GM18499 (cell line): ENCODE data around the gene TRAPPC12.
A peak's percentile ranks its signal among the peaks of the same experiment; 100 is the strongest.
"Not testable (repeated sequence)": the region's sequence is repeated elsewhere in the genome, so short reads cannot be mapped to it uniquely, and the experiment has no call there.

ENCODE experiments used
- ATAC-seq: cut with Tn5 transposase; IDR thresholded peaks from one replicate; pipeline ENCODE4 v1.9.1; 2021; ENCODE audit warnings: moderate number of reproducible peaks; ENCODE audit not compliant: insufficient read depth, unreplicated experiment

TRAPPC12 gene

DNA sequence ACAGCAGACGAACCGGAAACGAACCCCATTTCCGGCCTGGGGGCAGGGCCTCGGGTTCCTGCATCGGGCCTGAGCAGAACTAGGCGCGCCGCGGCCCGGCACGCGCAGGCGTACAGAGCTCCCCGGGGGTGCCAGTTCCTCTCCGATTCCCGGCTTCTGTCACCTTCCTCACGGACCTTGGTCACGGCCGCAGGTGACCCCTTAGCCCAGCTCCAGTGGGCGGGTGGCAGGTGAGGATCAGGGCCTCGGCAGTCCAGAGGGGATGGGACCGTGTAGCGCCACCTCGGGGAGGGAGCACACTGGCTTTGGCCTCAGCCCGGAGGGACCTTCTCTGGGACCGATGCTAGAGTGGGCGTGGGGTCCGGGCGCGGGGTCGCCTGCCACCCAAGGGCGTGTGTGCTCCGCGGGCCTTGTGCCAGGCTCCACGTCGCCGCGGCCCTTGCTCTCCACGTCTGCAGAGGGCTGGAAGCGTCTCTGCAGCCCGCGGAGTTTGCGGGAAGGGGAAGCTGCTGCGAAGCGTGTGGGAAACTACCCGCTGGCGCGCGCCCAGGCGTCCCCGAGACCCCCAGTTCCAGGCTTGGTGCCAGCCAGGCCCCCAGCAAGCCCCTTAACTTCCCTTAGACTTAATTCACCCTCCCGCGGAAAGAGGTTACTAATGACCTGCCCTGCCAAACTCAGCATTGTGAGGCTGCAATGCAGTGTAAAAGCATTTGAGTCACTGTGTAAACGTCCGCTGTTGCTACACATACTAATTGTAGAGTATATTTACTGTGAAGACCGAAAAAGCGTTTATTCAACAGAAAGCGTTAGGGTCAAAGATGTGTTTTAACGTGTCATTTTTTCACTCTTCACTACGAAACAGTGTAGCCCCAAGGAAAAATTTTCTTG, at the start of gene TRAPPC12:
Gene TRAPPC12, plus strand, starts transcription at position 48 of the 888 bp plus-strand sequence. CDS start 7,930 bp downstream, outside the sequence.
- peak; percentile 42 for ATAC-seq

DNA sequence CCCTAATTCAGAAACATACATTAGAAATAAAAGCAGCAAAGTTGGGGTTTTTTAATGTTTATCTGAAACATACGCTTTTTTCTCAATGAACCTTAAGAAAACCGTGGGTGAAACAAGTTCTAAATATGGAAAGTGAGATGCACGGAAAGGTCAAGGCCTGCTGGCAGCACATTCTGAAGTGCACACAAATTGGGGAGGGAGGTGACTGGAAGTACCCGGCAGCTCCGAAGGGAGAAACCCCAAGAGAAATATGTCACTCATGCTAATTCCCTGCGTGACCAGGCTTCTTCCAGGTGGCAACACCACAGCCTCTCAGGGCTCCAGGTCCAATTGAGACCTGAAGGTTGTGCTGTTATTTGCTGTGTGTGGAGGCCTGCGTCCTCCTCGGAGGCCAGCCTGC, 47.4 kb upstream of the TRAPPC12 start:
- no peak for ATAC-seq

DNA sequence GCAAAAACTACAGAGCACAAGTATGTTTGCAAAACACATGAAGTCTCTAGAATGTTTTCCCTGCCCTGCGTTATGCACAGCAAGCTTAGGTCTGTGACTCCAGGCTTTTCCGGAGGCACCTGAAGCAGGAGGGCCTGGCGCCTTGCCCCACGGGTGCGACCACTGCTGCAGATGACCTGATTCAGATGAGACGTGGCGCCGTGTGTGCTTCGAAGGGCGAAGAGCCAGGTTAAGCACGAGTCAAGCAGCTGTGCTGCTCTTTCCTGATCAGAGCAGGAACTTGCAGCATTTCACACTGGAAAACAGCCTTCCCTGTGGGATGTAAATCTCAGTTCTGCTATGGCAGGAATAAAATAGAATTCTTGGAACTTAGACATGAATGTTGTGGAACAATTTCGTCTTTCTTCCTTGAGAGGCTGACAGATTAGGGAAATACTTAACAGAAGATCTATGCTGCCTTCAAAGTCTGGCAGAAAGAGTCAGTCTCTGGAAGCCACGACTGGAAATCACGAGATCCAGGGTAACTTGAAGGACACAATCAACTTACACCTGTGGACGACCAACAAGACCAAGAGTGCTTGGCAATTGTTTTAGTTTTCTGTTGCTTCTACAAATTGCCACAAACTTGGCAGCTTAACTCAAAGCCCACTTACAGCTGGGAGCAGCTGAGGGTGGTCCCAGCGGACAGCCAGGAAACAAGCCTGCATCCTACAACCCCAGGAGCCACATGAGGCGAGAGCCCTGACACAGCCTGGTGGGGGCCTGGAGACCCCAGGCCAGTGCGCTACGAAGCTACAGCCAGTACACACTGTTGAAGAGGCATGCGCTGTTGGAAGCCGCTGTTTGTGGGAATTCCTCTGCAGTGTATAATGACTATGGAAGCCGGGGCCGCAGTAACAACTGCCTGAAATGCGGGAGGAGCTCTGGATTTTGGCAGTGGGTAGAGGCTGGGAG, 44.8 kb upstream of the TRAPPC12 start:
- no peak for ATAC-seq

DNA sequence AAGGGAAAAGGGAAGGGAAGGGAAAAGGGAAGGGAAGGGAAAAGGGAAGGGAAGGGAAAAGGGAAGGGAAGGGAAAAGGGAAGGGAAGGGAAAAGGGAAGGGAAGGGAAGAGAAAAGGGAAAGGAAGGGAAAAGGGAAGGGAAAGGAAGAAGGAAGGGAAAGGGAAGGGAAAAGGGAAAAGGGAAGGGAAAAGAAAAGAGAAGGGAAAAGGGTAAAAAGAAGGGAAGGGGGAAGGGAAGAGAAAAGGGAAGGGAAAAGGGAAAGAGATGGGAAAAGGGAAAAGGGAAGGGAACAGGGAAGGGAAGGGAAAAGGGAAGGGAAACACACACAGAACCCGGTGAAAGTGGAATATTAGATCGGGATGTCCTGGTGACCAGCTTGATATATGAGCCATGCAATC, 42.6 kb upstream of the TRAPPC12 start:
- no peak for ATAC-seq

DNA sequence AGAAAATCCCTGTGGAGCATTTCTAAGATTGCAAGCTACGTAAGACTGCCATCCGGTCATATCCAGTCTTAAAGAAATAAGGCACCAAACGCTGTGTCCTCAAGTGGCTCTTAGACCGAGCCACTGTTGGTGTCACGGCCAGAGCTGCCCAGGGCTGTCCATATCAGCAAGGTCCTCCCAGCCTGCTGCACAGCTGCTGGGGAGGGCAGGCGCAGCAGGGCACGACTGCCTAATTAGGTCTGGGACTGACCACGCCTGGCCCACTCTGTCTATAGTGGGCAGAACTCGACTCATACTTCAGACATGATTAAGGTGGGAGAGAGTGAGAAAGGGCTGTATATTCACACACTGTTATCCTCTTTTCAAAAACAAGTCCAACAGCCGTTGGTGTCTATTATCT, 41.2 kb upstream of the TRAPPC12 start:
- no peak for ATAC-seq

DNA sequence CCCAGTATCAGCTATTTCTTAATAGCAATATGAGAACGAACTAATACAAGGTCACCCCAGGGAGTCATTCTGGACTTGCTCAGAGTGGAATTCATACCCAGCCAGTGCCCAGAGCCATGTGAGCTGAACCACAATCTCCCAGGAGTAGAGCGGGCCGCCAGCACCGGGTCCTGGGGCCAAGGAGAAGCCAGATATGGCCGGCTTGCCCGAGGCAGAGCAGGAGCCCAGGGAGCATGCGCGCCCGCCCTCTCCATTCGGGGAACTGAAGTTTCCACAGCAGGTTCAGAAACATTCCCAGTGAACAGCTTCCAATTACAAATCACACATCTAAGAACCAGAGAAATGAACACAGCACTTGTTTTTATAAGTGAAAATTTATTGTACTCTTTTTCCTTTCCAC, 39.4 kb upstream of the TRAPPC12 start:
- no peak for ATAC-seq

DNA sequence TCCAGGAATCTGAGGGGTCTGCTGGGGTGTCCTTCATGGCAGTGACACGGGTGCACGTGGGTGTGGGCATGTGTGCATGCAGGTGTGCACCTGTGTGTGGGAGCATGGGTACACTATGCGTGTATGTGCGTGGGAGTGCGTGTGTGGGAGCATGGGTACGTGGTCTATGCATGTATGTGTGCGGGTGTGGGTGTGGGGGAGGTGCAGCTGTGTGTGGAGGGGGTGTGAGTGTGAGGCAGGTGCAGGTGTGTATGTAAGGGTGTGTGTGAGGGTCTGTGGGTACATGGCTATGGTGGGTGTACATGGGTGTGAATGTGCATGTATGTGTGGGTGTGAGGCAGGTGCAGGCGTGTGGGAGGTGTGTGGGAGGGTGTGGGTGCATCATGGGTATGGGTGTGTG, 38.2 kb upstream of the TRAPPC12 start:
- no peak for ATAC-seq

DNA sequence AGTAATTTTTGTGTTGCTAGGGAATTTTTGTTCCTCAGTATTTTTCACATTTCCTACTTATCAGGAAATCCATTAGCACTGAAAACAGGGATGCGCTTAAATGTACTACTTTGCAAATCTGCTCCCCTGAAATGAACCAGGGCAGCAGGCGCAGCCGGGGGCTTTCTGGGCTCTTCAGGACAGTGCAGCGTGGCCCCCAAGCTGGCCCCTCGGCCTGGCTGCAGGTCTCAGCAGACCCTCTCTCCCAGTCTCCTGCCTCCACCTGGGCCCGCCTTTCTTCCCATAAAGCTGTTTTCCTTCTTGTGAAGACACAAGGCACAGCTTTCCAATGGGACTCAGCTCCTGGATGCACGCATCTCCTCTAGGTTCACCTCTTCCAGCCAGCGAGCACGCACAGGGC, 37.2 kb upstream of the TRAPPC12 start:
- no peak for ATAC-seq

DNA sequence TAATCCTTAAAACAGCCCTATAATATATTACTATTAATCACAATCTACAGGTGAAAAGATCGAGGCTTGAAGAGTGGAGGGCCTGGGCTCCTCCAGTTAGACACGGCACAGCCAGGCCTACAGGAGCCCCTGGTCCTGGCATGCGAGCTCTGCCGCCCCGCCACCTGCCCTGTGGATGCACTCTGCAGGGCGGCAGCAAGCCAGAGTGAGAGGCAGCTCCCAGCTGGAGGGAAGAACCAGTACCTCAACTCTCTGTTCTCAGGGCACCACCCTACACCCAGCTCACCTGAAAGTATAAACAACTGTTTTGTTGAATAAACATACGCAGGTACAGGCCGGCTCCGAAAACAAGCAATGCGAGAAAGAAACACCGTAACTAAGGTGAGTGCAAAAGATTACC, 36.5 kb upstream of the TRAPPC12 start:
- no peak for ATAC-seq

DNA sequence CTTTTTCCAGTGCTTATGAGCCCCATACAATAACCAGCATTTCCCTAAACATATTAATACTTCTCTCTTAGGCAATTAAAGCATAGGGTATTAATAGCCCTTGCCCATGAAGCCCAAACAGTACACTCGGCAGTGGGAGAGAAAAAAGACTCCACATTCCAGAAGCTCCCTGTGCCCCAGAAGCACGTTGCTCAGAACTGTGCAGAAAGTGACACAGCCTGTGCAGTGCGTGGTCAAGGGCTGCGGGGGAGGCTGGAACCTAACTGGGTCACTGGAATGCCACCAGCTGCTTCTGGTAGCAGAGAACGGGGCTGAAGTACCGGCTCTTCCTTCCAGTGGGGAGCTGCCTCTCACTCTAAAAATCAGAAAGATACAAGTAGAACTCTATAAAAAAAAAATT, 34.6 kb upstream of the TRAPPC12 start:
- no peak for ATAC-seq

DNA sequence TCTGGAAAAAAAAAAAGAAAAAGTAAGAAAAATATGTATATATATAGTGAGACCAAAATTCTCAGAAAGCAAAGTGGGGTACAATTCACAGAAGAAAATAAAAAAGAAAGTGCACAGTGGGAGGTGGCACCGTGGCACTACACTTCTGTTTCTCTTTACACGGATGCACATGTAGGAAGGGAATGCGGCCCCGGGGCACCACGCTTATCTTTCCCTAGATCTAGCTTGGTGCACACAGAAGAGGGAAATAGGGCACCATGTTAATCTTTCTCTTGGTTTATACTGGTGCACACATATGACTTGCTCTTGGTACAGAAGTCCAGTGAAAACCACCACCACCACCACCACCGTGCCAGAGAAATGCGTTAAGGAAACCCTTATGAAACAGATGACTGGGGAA, 33.9 kb upstream of the TRAPPC12 start:
- no peak for ATAC-seq

DNA sequence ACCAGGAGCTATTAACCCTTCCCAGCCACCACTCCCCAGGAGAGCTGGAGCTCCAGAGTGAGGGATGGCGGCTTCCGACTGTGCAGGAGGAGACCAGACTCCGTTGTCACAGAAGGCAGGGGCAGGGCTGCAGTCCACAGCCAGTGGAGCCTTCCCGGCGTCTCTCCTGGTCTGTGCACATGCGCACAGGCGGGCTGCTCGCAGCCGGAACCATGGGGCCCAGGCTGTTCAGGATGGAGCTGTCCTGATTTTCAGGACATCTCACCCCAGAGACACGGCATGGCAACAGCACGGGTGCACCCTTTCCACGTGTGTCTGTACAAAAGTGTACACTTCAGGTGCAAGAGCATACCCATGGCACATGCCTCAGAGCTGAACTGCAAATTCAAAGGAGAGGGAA, 30.7 kb upstream of the TRAPPC12 start:
- no peak for ATAC-seq

DNA sequence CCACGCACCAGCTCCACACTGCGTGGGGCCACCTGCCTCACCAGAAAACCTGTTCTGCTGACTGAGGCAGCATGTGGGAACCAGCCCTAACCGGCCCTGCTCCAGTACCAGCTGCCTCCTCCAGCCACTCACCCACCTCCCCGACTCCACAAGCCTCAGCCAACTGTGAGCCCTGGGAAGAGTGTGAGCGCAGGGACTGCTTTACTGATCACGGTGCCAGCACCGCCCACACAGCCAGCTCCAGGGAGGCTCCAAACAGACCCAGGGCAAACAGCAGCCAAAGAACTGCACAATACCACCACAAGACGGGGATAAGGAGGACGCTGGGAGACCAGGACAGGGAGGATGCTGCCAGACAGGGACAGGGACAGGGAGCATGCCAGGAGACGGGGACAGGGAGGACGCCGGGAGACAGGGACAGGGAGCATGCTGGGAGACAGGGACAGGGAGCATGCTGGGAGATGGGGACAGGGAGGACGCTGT, 30.2 kb upstream of the TRAPPC12 start:
- no peak for ATAC-seq

DNA sequence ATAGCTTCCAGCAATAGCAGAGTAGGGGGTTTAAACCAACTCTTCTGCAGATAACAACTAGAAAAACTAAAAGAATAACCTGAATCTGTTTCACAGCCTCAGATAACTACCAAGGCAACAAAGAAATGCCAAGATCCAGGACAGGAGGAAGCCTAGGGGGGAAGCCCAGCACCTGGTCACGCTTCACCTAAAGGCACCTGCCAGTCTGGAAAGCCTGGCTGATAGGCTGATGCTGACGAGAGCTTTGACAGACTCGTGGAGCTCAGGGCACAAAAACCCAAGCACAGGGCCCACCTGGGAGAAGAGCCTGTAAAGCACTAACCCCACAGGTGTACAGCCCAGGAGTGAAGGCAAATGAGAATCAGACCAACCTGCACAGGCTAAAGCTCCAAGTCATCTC, 24.5 kb upstream of the TRAPPC12 start:
- ATAC-seq = no peak

DNA sequence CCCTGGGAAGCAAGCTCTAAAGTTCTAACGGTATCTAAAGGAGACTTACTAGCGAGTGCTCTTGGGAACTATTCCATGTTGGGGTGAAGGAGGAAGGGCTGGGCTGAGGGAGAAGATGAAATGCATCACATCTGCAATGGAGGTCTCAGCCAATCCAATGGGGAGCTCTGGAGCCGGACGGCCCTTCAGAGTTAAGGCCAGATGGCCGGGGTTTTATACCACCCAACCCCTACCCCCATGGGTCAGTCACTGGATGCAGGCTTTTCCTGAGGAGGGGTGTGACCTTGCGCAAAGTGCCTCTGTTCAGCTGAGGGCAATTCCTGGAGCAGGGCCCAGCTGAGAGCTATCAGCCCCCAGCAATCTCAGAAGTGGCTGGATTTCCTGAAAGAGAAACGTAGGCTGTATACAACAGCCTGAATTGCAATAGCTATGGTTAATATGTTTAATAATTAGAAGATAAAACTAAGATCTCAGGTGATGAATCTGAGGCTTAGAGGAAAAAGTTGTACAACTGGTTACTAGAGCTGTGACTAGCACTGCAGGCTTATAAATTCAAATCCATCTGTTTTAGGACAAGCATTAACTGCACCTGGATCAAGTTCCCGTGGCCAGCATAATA, 23.4 kb upstream of the TRAPPC12 start:
- no peak for ATAC-seq

DNA sequence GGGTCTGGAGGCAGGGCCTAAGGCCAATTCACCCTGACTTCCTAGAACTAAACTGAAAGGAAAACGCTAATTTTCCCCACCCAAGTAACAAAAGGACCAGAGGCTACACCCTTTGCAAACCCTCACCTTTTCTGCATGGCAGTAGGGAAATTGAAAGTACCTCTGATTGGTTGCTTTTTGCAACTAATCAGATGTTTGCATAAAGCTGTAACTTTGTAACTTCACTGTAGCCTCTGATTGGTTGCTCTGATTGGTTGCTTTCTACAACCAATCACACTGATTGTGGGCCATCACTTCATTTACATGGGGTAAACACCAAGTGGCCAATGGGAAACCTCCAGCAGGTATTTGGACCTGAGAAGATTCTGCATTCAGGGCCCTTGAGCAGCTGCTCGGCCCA, 22.7 kb upstream of the TRAPPC12 start:
- no peak for ATAC-seq

DNA sequence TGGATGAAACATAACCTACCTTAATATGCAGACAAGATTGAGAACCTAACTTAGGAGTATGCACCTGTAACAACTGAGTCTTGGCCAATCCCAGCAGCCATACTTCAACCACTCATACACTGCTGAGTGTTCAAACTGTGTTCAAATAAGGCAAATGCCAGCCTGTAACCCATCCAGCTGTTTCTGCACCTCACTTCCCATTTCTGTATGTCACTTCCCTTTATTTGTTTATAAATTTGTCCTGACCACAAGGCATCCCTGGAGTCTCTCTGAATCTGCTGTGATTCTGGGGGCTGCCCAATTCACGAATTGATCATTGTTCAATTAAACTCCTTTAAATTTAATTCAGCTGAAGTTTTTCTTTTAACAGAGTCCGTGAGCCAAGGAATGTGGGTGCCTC, 22.0 kb upstream of the TRAPPC12 start:
- not testable (repeated sequence) for ATAC-seq

DNA sequence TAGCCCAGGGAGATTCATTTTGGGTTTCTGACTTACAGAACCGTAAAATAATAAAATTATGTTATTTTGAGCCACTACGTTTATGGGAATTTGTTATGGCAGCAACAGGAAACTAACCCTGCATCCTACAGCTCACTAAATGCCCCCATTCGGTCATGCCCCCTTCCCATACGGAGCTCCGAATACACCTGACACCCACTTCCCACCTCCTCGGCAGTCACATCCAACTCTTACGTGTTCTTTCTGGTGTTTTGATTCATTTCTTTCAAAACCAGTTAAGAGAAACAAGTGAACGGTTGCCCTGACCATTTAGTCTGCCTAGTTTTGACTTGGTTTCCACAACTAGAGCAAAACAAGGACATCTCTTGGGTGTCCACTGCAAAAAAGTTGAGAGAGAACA, 21.6 kb upstream of the TRAPPC12 start:
- no peak for ATAC-seq

DNA sequence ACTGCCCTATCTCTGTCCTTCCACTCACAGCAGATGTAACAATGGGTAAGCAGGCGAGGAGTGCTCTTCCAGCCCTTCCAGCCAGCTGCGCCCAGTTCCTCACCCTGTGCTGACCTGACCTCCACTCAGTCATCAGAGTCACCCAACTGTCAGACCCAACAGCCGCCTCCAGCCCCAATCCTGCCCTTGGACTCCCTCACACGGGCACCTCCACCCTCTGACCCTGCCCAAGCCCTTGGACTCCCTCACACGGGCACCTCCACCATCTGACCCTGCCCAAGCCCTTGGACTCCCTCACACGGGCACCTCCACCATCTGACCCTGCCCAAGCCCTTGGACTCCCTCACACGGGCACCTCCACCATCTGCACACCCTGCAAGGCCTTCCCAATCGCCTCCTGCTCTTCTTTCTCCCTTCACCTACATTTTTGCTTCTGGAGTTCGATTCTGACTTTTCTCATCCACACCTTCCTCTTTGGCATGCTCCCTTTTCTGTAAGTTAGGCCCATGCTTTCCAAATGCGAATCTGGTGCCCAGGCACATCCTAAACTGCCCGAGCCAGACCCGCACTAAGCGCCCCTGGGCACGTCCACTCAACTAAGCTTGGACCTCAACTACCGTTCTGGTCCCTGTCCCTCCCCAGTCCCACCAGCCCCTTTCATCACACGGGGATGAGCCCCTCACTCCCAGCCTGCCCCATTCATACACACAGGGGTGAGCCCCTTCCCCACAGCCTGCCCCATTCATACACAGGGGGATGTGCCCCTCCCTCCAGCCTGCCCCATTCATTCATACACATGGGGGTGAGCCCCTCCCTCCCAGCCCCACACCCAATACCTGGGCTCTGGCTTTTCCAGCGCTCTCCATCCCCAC, 17.7 kb upstream of the TRAPPC12 start:
- no peak for ATAC-seq

DNA sequence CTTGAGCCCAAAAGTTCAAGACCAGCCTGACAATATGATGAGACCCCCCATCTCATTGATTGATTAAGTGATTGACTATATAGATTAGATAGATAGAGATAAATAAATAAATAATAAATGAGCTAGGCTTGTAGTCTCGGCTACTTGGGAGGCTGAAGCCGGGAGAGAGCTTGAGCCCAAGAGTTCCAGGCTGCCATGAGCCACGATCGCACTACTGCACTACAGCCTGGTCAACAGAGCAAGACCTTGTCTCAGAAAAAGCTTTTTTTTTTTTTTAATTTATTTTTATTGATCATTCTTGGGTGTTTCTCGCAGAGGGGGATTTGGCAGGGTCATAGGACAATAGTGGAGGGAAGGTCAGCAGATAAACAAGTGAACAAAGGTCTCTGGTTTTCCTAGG, 14.3 kb upstream of the TRAPPC12 start:
- no peak for ATAC-seq
